ENCODE measurements around the gene ISLR2. TPM values are rescaled to one million over a fixed set of nuclear protein-coding genes. Genes with fewer than 3 reads are reported as not detected.

The ISLR2 gene
- total and polyA plus RNA-seq, 2 donors from 2014 or later, result 0.13 to 1.1 TPM

GRCh38 chr15:74135041-74135565 is 4.7 kb downstream of the ISLR2 start:
- FAIRE-seq, result no peak
- no peaks in the 10 kb centered on the region for H3K9me3 ChIP-seq (ENCODE audit: control insufficient read depth in 2 of 3, insufficient read depth in 1 of 3, low read length in 3 of 3)
- peaks cover 36% of the 10 kb centered on the region for H3K27me3 ChIP-seq (ENCODE audit: control insufficient read depth, insufficient read depth, low read length)
- H3K27ac ChIP-seq (ENCODE audit: low read depth in 2 of 2, low read length in 2 of 2), result no peak overlapping the region
- no peak for TF ChIP-seq CTCF (IDR thresholded peaks at IDR 0.05; ENCODE audit: borderline replicate concordance, extremely low read depth, insufficient read depth)
- no peak overlapping the region for H3K9ac ChIP-seq (ENCODE audit: low read length in 3 of 3)
- H3K36me3 ChIP-seq (ENCODE audit: control insufficient read depth in 2 of 3, insufficient read depth in 3 of 3, low read length in 3 of 3), result no peaks in the 10 kb centered on the region
- peak in 2 of 5 donors; percentile 13 to 49 for DNase-seq
- peaks cover 0 to 7% (median 4%) of the 10 kb centered on the region in 3 donors for H3K4me1 ChIP-seq (ENCODE audit: control insufficient read depth in 2 of 3, insufficient read depth in 2 of 3, low read depth in 1 of 3, low read length in 3 of 3)
- intact Hi-C loops (cut with DNase I), result no loop called here
- no peak overlapping the region for H3K4me3 ChIP-seq (ENCODE audit: low read length in 3 of 3)

GRCh38 chr15:74136540-74136813 is 6.1 kb downstream of the ISLR2 start:
- Histone ChIP-seq H3K27ac (ENCODE audit: low read depth in 2 of 2, low read length in 2 of 2) (no peak overlapping the region), H3K4me1 (ENCODE audit: control insufficient read depth in 2 of 3, insufficient read depth in 2 of 3, low read depth in 1 of 3, low read length in 3 of 3) (peaks cover 0 to 7% (median 4%) of the 10 kb centered on the region in 3 donors), H3K36me3 (ENCODE audit: control insufficient read depth in 2 of 3, insufficient read depth in 3 of 3, low read length in 3 of 3) (no peaks in the 10 kb centered on the region), H3K9me3 (ENCODE audit: control insufficient read depth in 2 of 3, insufficient read depth in 1 of 3, low read length in 3 of 3) (no peaks in the 10 kb centered on the region), H3K4me3 (ENCODE audit: low read length in 3 of 3) (peak overlapping the region; percentile 12 to 56 (median 41)), H3K27me3 (ENCODE audit: control insufficient read depth, insufficient read depth, low read length) (peaks cover 25% of the 10 kb centered on the region), H3K9ac (ENCODE audit: low read length in 3 of 3) (peak overlapping the region in 1 of 3 donors; percentile 51)
- no peak for TF ChIP-seq CTCF (IDR thresholded peaks at IDR 0.05; ENCODE audit: borderline replicate concordance, extremely low read depth, insufficient read depth)
- FAIRE-seq (no peak), DNase-seq (no peak)
- intact Hi-C loops (cut with DNase I), result no loop called here

- Histone ChIP-seq H3K4me3 (ENCODE audit: low read length in 3 of 3) (peak overlapping the region; percentile 12 to 56 (median 41)), H3K9ac (ENCODE audit: low read length in 3 of 3) (peak overlapping the region in 2 of 3 donors; percentile 18 to 51), H3K27ac (ENCODE audit: low read depth in 2 of 2, low read length in 2 of 2) (no peak overlapping the region), H3K36me3 (ENCODE audit: control insufficient read depth in 2 of 3, insufficient read depth in 3 of 3, low read length in 3 of 3) (no peaks in the 10 kb centered on the region), H3K4me1 (ENCODE audit: control insufficient read depth in 2 of 3, insufficient read depth in 2 of 3, low read depth in 1 of 3, low read length in 3 of 3) (peaks cover 0 to 7% (median 4%) of the 10 kb centered on the region in 3 donors), H3K9me3 (ENCODE audit: control insufficient read depth in 2 of 3, insufficient read depth in 1 of 3, low read length in 3 of 3) (no peaks in the 10 kb centered on the region), H3K27me3 (ENCODE audit: control insufficient read depth, insufficient read depth, low read length) (peaks cover 21% of the 10 kb centered on the region)
- peak in 2 of 5 donors; percentile 53 to 61 for DNase-seq
- intact Hi-C loops (cut with DNase I), result no loop called here
- no peak for TF ChIP-seq CTCF (IDR thresholded peaks at IDR 0.05; ENCODE audit: borderline replicate concordance, extremely low read depth, insufficient read depth)
- no peak for FAIRE-seq
Observed at GRCh38 chr15:74136814-74137536, 6.6 kb downstream of the ISLR2 start.
